ENCODE results near the gene AKR1A1.
"Not testable (repeated sequence)": the region's sequence is repeated elsewhere in the genome, so short reads cannot be mapped to it uniquely, and the experiment has no call there.

The AKR1A1 gene

GRCh38 chr1:45523975-45524374 lies 26.7 kb upstream of the AKR1A1 start:
- not testable (repeated sequence) for DNase-seq (ENCODE audit: low spot score)

- no peak for DNase-seq (ENCODE audit: low spot score)
Observed at GRCh38 chr1:45526135-45526644, 24.4 kb upstream of the AKR1A1 start.

- no peak for DNase-seq (ENCODE audit: low spot score)
Observed at GRCh38 chr1:45530632-45531135, 19.9 kb upstream of the AKR1A1 start.

- no peak for DNase-seq (ENCODE audit: low spot score)
Observed at GRCh38 chr1:45531873-45532272, 18.8 kb upstream of the AKR1A1 start.

- DNase-seq (ENCODE audit: low spot score) = no peak
Observed at GRCh38 chr1:45535988-45536766, 14.4 kb upstream of the AKR1A1 start.

GRCh38 chr1:45536886-45537285 lies 13.7 kb upstream of the AKR1A1 start:
- no peak for DNase-seq (ENCODE audit: low spot score)

GRCh38 chr1:45541193-45541592 lies 9.4 kb upstream of the AKR1A1 start:
- DNase-seq (ENCODE audit: low spot score) = no peak

- no peak for DNase-seq (ENCODE audit: low spot score)
Observed at GRCh38 chr1:45542591-45542990, 8.0 kb upstream of the AKR1A1 start.

- peak; percentile 73 for DNase-seq (ENCODE audit: low spot score)
Observed at GRCh38 chr1:45543581-45544417, 6.8 kb upstream of the AKR1A1 start.

- no peak for DNase-seq (ENCODE audit: low spot score)
Observed at GRCh38 chr1:45544530-45544929, 6.1 kb upstream of the AKR1A1 start.

GRCh38 chr1:45545019-45545493 lies 5.6 kb upstream of the AKR1A1 start:
- peak; percentile 44 for DNase-seq (ENCODE audit: low spot score)

GRCh38 chr1:45545553-45546310 lies 4.9 kb upstream of the AKR1A1 start:
- DNase-seq (ENCODE audit: low spot score) = no peak

- DNase-seq (ENCODE audit: low spot score) = no peak
Observed at GRCh38 chr1:45551684-45552083, 1.1 kb downstream of the AKR1A1 start.

GRCh38 chr1:45552331-45552730 lies 1.7 kb downstream of the AKR1A1 start:
- DNase-seq (ENCODE audit: low spot score) = peak; percentile 81

- DNase-seq (ENCODE audit: low spot score) = no peak
Observed at GRCh38 chr1:45554198-45554597, 3.6 kb downstream of the AKR1A1 start.

- no peak for DNase-seq (ENCODE audit: low spot score)
Observed at GRCh38 chr1:45557422-45557944, 6.9 kb downstream of the AKR1A1 start.

- DNase-seq (ENCODE audit: low spot score) = no peak
Observed at GRCh38 chr1:45563843-45564242, 13.2 kb downstream of the AKR1A1 start.

GRCh38 chr1:45566722-45567121 lies 16.1 kb downstream of the AKR1A1 start:
- no peak for DNase-seq (ENCODE audit: low spot score)

GRCh38 chr1:45567911-45568310 lies 17.3 kb downstream of the AKR1A1 start:
- no peak for DNase-seq (ENCODE audit: low spot score)

GRCh38 chr1:45568421-45568820 lies 17.8 kb downstream of the AKR1A1 start:
- no peak for DNase-seq (ENCODE audit: low spot score)

- DNase-seq (ENCODE audit: low spot score) = no peak
Observed at GRCh38 chr1:45569571-45569961, 18.9 kb downstream of the AKR1A1 start.

Measured in kidney tubule cell (primary cell).